CD14-positive monocyte (primary cell): ENCODE data around the gene NR3C1. TPM values are rescaled to one million over a fixed set of nuclear protein-coding genes. Genes with fewer than 3 reads are reported as not detected.

Experiments
- DNase-seq, 3 donors: peaks; one replicate each; pipeline ENCODE4 v3.0.0-alpha.2; 2011 to 2022
- H2AFZ ChIP-seq: 2 replicates; pipeline ENCODE4 v1.6.0; 2012; ENCODE audit warnings: mild to moderate bottlenecking, low read depth, low read length, inconsistent platforms; ENCODE audit not compliant: insufficient read depth, poor library complexity, severe bottlenecking
- H3K27ac ChIP-seq, 2 donors: 1 replicate in 1 of 2; 2 replicates in 1 of 2; pipeline ENCODE4 v1.5.1; 2012 to 2013; ENCODE audit warnings: low read length in 2 of 2, control low read depth in 1 of 2, inconsistent platforms in 1 of 2, low read depth in 1 of 2, mild to moderate bottlenecking in 1 of 2
- H3K27me3 ChIP-seq, 2 donors: one replicate each; pipeline versions ENCODE4 v1.6.0 to v1.6.1; 2011 to 2013; ENCODE audit warnings: low read length in 2 of 2; ENCODE audit not compliant: control insufficient read depth in 2 of 2, insufficient read depth in 2 of 2
- H3K36me3 ChIP-seq, 2 donors: replicated peaks in 1 of 2; 1 replicate in 1 of 2; 2 replicates in 1 of 2; pipeline versions ENCODE4 v1.5.1 to v1.6.1; 2012 to 2013; ENCODE audit warnings: low read length in 2 of 2, control low read depth in 1 of 2, inconsistent platforms in 1 of 2, mild to moderate bottlenecking in 1 of 2; ENCODE audit not compliant: insufficient read depth in 2 of 2, control insufficient read depth in 1 of 2
- H3K4me1 ChIP-seq, 2 donors: 1 replicate in 1 of 2; 2 replicates in 1 of 2; pipeline versions ENCODE4 v1.5.1 to v1.6.1; 2012 to 2013; ENCODE audit warnings: low read length in 2 of 2, control low read depth in 1 of 2, inconsistent platforms in 1 of 2, mild to moderate bottlenecking in 1 of 2, moderate library complexity in 1 of 2; ENCODE audit not compliant: insufficient read depth in 2 of 2, control insufficient read depth in 1 of 2
- H3K4me2 ChIP-seq: replicated peaks from 2 replicates; pipeline ENCODE3; 2012; ENCODE audit warnings: low read length, moderate library complexity, mild to moderate bottlenecking; ENCODE audit not compliant: poor library complexity, severe bottlenecking; ENCODE audit errors: extremely low read depth
- H3K4me3 ChIP-seq, 3 experiments: fragments of 200-600 bp in 1 of 3; sonication (generic) in 1 of 3; replicated peaks in 1 of 3; 1 replicate in 2 of 3; 2 replicates in 1 of 3; pipeline ENCODE4 v1.5.1; 2011 to 2013; ENCODE audit warnings: low read length in 3 of 3, mild to moderate bottlenecking in 3 of 3, control low read depth in 2 of 3, low read depth in 2 of 3, inconsistent platforms in 1 of 3, moderate library complexity in 1 of 3
- H3K79me2 ChIP-seq: 2 replicates; pipeline ENCODE4 v1.6.0; 2012; ENCODE audit warnings: mild to moderate bottlenecking, control low read depth, inconsistent platforms, low read length, moderate library complexity; ENCODE audit not compliant: insufficient read depth
- H3K9ac ChIP-seq: 2 replicates; pipeline ENCODE4 v1.6.0; 2017; ENCODE audit warnings: low read length, mild to moderate bottlenecking; ENCODE audit not compliant: insufficient read depth, poor library complexity, severe bottlenecking
- H3K9me3 ChIP-seq, 2 donors: replicated peaks in 1 of 2; 1 replicate in 1 of 2; 2 replicates in 1 of 2; pipeline versions ENCODE4 v1.5.1 to v1.6.1; 2012 to 2013; ENCODE audit warnings: low read length in 2 of 2, control low read depth in 1 of 2; ENCODE audit not compliant: control insufficient read depth in 1 of 2, insufficient read depth in 1 of 2
- H4K20me1 ChIP-seq: 2 replicates; pipeline ENCODE4 v1.6.0; 2012; ENCODE audit warnings: mild to moderate bottlenecking, low read length, control low read depth, moderate library complexity; ENCODE audit not compliant: insufficient read depth
- H3K27ac Mint-ChIP-seq, 7 donors: one replicate each; pipeline ENCODE4 v1.8.0; 2020; ENCODE audit warnings: mild to moderate bottlenecking in 7 of 7, mixed read lengths in 7 of 7, moderate library complexity in 6 of 7, inconsistent platforms in 2 of 7
- H3K27me3 Mint-ChIP-seq, 3 donors: one replicate each; pipeline ENCODE4 v1.8.0; 2021 to 2022; ENCODE audit warnings: low read depth in 3 of 3, mild to moderate bottlenecking in 3 of 3, mixed read lengths in 3 of 3, moderate library complexity in 3 of 3, inconsistent platforms in 1 of 3
- H3K36me3 Mint-ChIP-seq, 2 donors: one replicate each; pipeline ENCODE4 v1.8.0; 2020; ENCODE audit warnings: mixed read lengths in 2 of 2, inconsistent platforms in 1 of 2, mild to moderate bottlenecking in 1 of 2
- H3K4me1 Mint-ChIP-seq: one replicate; pipeline ENCODE4 v1.8.0; 2020; ENCODE audit warnings: mild to moderate bottlenecking, mixed read lengths
- H3K4me3 Mint-ChIP-seq, 2 donors: one replicate each; pipeline ENCODE4 v1.8.0; 2020; ENCODE audit warnings: mild to moderate bottlenecking in 2 of 2, mixed read lengths in 2 of 2, moderate library complexity in 1 of 2
- H3K9me3 Mint-ChIP-seq, 7 donors: one replicate each; pipeline ENCODE4 v1.8.0; 2020 to 2022; ENCODE audit warnings: mixed read lengths in 7 of 7, mild to moderate bottlenecking in 6 of 7, moderate library complexity in 6 of 7, inconsistent platforms in 2 of 7
- CTCF ChIP-seq: fragments of 200-600 bp; IDR thresholded peaks from one replicate; pipeline ENCODE4 v1.8.0; 2022; ENCODE audit warnings: antibody characterized with exemption, mild to moderate bottlenecking
- WGBS: methylation state at CpG from one replicate; pipeline ENCODE4 v1.1.5; 2013; ENCODE audit warnings: missing lambda C conversion rate; ENCODE audit not compliant: insufficient coverage; 5-methylcytosine and 5-hydroxymethylcytosine counted together
- intact Hi-C, 2 donors: fragments of 100-400 bp; cut with micrococcal nuclease; formaldehyde crosslinking; loops; one replicate each; pipeline versions ENCODE4 v1.15.0 to v1.15.1; 2023
- polyA plus RNA-seq, 3 donors: library from polyadenylated mRNA; depleted of rRNA in 1 of 3; unstranded in 2 of 3; stranded (reverse) in 1 of 3; fragments of 300-500 nt in 2 of 3; fragments of >200 nt in 1 of 3; fragmentation: Illumina TruSeq in 2 of 3; gene quantifications; 1 replicate in 2 of 3; 2 replicates in 1 of 3; pipeline ENCODE4 v1.2.3, GENCODE V29; 2012 to 2021

NR3C1 gene
- polyA plus RNA-seq, 3 donors: 25.4 to 82.8 (median 75.1) TPM

- H3K9ac ChIP-seq: no peak overlapping the region
- no peak for DNase-seq
- Mint-ChIP-seq H3K4me1 (peaks cover 26% of the 10 kb centered on the region), H3K27me3 (no peaks in the 10 kb centered on the region), H3K27ac (peak overlapping the region in 1 of 7 donors; percentile 46), H3K9me3 (no peaks in the 10 kb centered on the region), H3K36me3 (peaks cover 20 to 43% of the 10 kb centered on the region in 2 donors), H3K4me3 (no peak overlapping the region)
- no peaks in the 10 kb centered on the region for H3K9me3 ChIP-seq
- intact Hi-C loops: no loop called here
- no peaks in the 10 kb centered on the region for H3K27me3 ChIP-seq
- no peak for TF ChIP-seq CTCF
- no peak overlapping the region for H2AFZ ChIP-seq
- H3K36me3 ChIP-seq: peaks cover 3 to 42% of the 10 kb centered on the region in 2 donors
- H3K4me3 ChIP-seq: no peak overlapping the region
- H3K79me2 ChIP-seq: peaks cover 100% of the 10 kb centered on the region
- H3K4me1 ChIP-seq: no peaks in the 10 kb centered on the region
- no peak overlapping the region for H3K4me2 ChIP-seq
- no peak overlapping the region for H3K27ac ChIP-seq
- no CpG with 5 or more reads among the region's 3 CpGs for WGBS
- peaks cover 100% of the 10 kb centered on the region for H4K20me1 ChIP-seq
These were observed 30.4 kb downstream of the NR3C1 start for GRCh38 chr5:143373076-143373475.

- Histone ChIP-seq H3K4me3 (no peak overlapping the region), H3K4me2 (no peak overlapping the region), H3K36me3 (peaks cover 7 to 42% of the 10 kb centered on the region in 2 donors), H3K79me2 (peaks cover 100% of the 10 kb centered on the region), H3K27ac (no peak overlapping the region), H3K4me1 (no peaks in the 10 kb centered on the region), H2AFZ (no peak overlapping the region), H3K9ac (no peak overlapping the region), H3K27me3 (no peaks in the 10 kb centered on the region), H4K20me1 (peaks cover 100% of the 10 kb centered on the region), H3K9me3 (no peaks in the 10 kb centered on the region)
- 100% methylated on average over 2 of the region's 4 CpGs for WGBS
- intact Hi-C loops: no loop called here
- Mint-ChIP-seq H3K9me3 (no peaks in the 10 kb centered on the region), H3K4me3 (no peak overlapping the region), H3K4me1 (peaks cover 18% of the 10 kb centered on the region), H3K36me3 (peaks cover 16 to 36% of the 10 kb centered on the region in 2 donors), H3K27ac (no peak overlapping the region), H3K27me3 (no peaks in the 10 kb centered on the region)
- no peak for TF ChIP-seq CTCF
- DNase-seq: no peak
These were observed 31.2 kb downstream of the NR3C1 start for GRCh38 chr5:143372187-143372829.
